Measurements from ENCODE around the gene GLIPR2.

DNA sequence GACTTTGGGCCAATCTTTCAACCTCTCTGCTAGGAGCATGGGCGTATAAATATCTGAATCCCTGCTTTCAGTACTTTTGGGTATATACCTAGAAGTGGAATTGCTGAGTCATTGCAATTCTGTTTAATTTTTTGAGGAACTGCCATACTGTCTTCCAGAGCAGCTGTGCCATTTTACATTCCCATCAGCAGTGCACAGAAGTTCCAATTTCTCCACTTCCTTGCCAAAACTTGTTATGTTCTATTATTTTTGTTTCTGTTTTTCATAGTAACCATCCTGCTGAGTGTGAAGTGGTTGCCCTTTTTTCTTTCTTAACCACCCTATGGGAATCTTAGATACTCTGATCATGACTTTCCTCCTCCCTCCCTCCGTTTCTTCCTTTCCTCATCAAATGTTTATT, 21.6 kb downstream of the GLIPR2 start:
- no peak for TF ChIP-seq CTCF (IDR thresholded peaks at IDR 0.05; ENCODE audit: poor library complexity, severe bottlenecking)
- TF ChIP-seq, protein P1, sequence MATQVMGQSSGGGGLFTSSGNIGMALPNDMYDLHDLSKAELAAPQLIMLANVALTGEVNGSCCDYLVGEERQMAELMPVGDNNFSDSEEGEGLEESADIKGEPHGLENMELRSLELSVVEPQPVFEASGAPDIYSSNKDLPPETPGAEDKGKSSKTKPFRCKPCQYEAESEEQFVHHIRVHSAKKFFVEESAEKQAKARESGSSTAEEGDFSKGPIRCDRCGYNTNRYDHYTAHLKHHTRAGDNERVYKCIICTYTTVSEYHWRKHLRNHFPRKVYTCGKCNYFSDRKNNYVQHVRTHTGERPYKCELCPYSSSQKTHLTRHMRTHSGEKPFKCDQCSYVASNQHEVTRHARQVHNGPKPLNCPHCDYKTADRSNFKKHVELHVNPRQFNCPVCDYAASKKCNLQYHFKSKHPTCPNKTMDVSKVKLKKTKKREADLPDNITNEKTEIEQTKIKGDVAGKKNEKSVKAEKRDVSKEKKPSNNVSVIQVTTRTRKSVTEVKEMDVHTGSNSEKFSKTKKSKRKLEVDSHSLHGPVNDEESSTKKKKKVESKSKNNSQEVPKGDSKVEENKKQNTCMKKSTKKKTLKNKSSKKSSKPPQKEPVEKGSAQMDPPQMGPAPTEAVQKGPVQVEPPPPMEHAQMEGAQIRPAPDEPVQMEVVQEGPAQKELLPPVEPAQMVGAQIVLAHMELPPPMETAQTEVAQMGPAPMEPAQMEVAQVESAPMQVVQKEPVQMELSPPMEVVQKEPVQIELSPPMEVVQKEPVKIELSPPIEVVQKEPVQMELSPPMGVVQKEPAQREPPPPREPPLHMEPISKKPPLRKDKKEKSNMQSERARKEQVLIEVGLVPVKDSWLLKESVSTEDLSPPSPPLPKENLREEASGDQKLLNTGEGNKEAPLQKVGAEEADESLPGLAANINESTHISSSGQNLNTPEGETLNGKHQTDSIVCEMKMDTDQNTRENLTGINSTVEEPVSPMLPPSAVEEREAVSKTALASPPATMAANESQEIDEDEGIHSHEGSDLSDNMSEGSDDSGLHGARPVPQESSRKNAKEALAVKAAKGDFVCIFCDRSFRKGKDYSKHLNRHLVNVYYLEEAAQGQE (IDR thresholded peaks at IDR 0.05; ENCODE audit: borderline replicate concordance): no peak

Measured in neural cell (in vitro differentiated cells).